HepG2 (cell line): ENCODE data around the gene SPINK9. TPM values are rescaled to one million over a fixed set of nuclear protein-coding genes. Genes with fewer than 3 reads are reported as not detected.

Source experiments
- ATAC-seq: fragments of 200-7000 bp; cut with Tn5 transposase; 3 replicates; pipeline ENCODE4 v1.9.1; 2020; ENCODE audit warnings: mild to moderate bottlenecking, moderate library complexity
- BruUV-seq: library from RNA; stranded (reverse); fragments of 400-500 nt; replicated peaks from 2 replicates; lab custom pipeline; 2021; lab: Mats Ljungman, UMichigan
- CTCF ChIA-PET: fragments of 300-600 bp; formaldehyde crosslinking; extraction: SDS; loops from one replicate; lab custom pipeline; 2021; ENCODE audit warnings: low total read pairs, inconsistent platforms, low intra/inter-chr PET ratio; lab: Yijun Ruan, JAX
- POLR2A ChIA-PET: fragments of 350-600 bp; sonication (Branson Sonifier 250); formaldehyde crosslinking; loops from one replicate; lab custom pipeline; 2020; ENCODE audit warnings: antibody characterized with exemption, inconsistent platforms; lab: Yijun Ruan, JAX
- DNase-seq: peaks from one replicate; pipeline ENCODE4 v3.0.0-alpha.2; 2015; ENCODE audit warnings: low spot score
- FAIRE-seq: peaks from 3 replicates; lab custom pipeline; 2011; peaks lifted over from hg19 to GRCh38; lab: Jason Lieb, UNC
- H2AFZ ChIP-seq: one replicate; pipeline ENCODE4 v1.6.1; 2011; ENCODE audit warnings: low read length, inconsistent platforms
- H3K27ac ChIP-seq: fragments of 300-600 bp; 3 replicates; pipeline ENCODE4 v1.8.0; 2011; ENCODE audit warnings: mixed run types, mild to moderate bottlenecking, mixed read lengths, low read length, inconsistent platforms; ENCODE audit not compliant: insufficient read depth; ENCODE audit errors: extremely low read length
- H3K27me3 ChIP-seq, 2 experiments: fragments of 200-600 bp in 1 of 2; 2 replicates in 1 of 2; 3 replicates in 1 of 2; pipeline versions ENCODE4 v1.6.0 to v1.8.0; 2011; ENCODE audit warnings: low read length in 2 of 2, mild to moderate bottlenecking in 2 of 2, moderate library complexity in 2 of 2, inconsistent platforms in 1 of 2; ENCODE audit not compliant: insufficient read depth in 2 of 2, control insufficient read depth in 1 of 2
- H3K36me3 ChIP-seq, 2 experiments: fragments of 200-600 bp in 1 of 2; replicated peaks in 1 of 2; 2 replicates in 1 of 2; 3 replicates in 1 of 2; pipeline versions ENCODE4 v1.5.1 to v1.8.0; 2011; ENCODE audit warnings: low read length in 2 of 2, inconsistent platforms in 1 of 2; ENCODE audit not compliant: insufficient read depth in 2 of 2, control insufficient read depth in 1 of 2
- H3K4me1 ChIP-seq: 2 replicates; pipeline ENCODE4 v1.5.1; 2012; ENCODE audit warnings: low read length, inconsistent platforms; ENCODE audit not compliant: insufficient read depth
- H3K4me2 ChIP-seq: 2 replicates; pipeline ENCODE4 v1.6.0; 2011; ENCODE audit warnings: low read depth, low read length, inconsistent platforms
- H3K4me3 ChIP-seq, 3 experiments: fragments of 200-600 bp in 1 of 3; sonication (generic), shearing (Covaris generic) in 1 of 3; replicated peaks in 1 of 3; 2 replicates each; pipeline ENCODE4 v1.5.1; 2011 to 2016; ENCODE audit warnings: low read length in 3 of 3, inconsistent platforms in 2 of 3, low read depth in 2 of 3, mild to moderate bottlenecking in 2 of 3, control low read depth in 1 of 3, mixed read lengths in 1 of 3; ENCODE audit not compliant: insufficient read depth in 1 of 3
- H3K79me2 ChIP-seq: one replicate; pipeline ENCODE4 v1.6.1; 2011; ENCODE audit warnings: low read length, inconsistent platforms; ENCODE audit not compliant: insufficient read depth
- H3K9ac ChIP-seq: 2 replicates; pipeline ENCODE4 v1.6.0; 2011; ENCODE audit warnings: mild to moderate bottlenecking, low read depth, low read length, inconsistent platforms; ENCODE audit not compliant: insufficient read depth
- H3K9me3 ChIP-seq: 2 replicates; pipeline ENCODE4 v1.5.1; 2012; ENCODE audit warnings: mild to moderate bottlenecking, low read length
- H4K20me1 ChIP-seq: 2 replicates; pipeline ENCODE4 v1.6.0; 2011; ENCODE audit warnings: inconsistent platforms, mild to moderate bottlenecking, low read length, moderate library complexity; ENCODE audit not compliant: insufficient read depth
- ATAD3A ChIP-seq: sonication (generic); formaldehyde crosslinking; IDR thresholded peaks from 2 replicates; pipeline ENCODE4 v1.4.0; 2020; ENCODE audit warnings: missing genetic modification reagents
- CEBPB ChIP-seq: IDR thresholded peaks from 2 replicates; pipeline ENCODE4 v1.6.1; 2011; ENCODE audit warnings: low read depth, low read length, improper control_type of control experiment, borderline replicate concordance
- CEBPG ChIP-seq: IDR thresholded peaks from 2 replicates; pipeline ENCODE4 v1.6.1; 2016
- GMEB2 ChIP-seq: IDR thresholded peaks from 2 replicates; pipeline ENCODE4 v1.6.1; 2016; ENCODE audit warnings: missing biosample characterization, missing genetic modification reagents, low read depth
- ISX ChIP-seq: sonication (generic); formaldehyde crosslinking; conservative IDR thresholded peaks from 2 replicates; pipeline ENCODE4 v1.5.0; 2020; ENCODE audit warnings: missing genetic modification reagents
- KDM4B ChIP-seq: sonication (generic); formaldehyde crosslinking; IDR thresholded peaks from 2 replicates; pipeline ENCODE4 v1.4.0; 2020; ENCODE audit warnings: missing genetic modification reagents
- KLF13 ChIP-seq: sonication (generic); formaldehyde crosslinking; IDR thresholded peaks from 2 replicates; pipeline ENCODE4 v1.4.0; 2020; ENCODE audit warnings: mild to moderate bottlenecking, missing genetic modification reagents
- NPAS2 ChIP-seq: sonication (generic); formaldehyde crosslinking; IDR thresholded peaks from 2 replicates; pipeline ENCODE4 v1.8.0; 2022; ENCODE audit warnings: mild to moderate bottlenecking, missing genetic modification reagents, borderline replicate concordance
- SAP130 ChIP-seq: IDR thresholded peaks from 2 replicates; pipeline ENCODE4 v1.6.1; 2016; ENCODE audit warnings: low read depth
- TCF7 ChIP-seq: sonication (generic); IDR thresholded peaks from 2 replicates; pipeline ENCODE4 v1.6.1; 2016; ENCODE audit warnings: antibody characterized with exemption, low read depth
- TEAD2 ChIP-seq: sonication (generic); formaldehyde crosslinking; IDR thresholded peaks from 2 replicates; pipeline ENCODE4 v1.9.0; 2021; ENCODE audit warnings: missing genetic modification reagents
- TGIF2 ChIP-seq: IDR thresholded peaks from 2 replicates; pipeline ENCODE4 v1.6.1; 2016; ENCODE audit warnings: control low read depth, missing compliant biosample characterization
- ZBTB7B ChIP-seq: sonication (generic); formaldehyde crosslinking; IDR thresholded peaks from 2 replicates; pipeline ENCODE4 v1.4.0; 2020; ENCODE audit warnings: missing genetic modification reagents
- ZFYVE20 ChIP-seq: sonication (generic); formaldehyde crosslinking; IDR thresholded peaks from 2 replicates; pipeline ENCODE4 v1.8.0; 2023; ENCODE audit warnings: low read depth, mild to moderate bottlenecking, moderate library complexity, missing genetic modification reagents, borderline replicate concordance
- WGBS: methylation state at CpG from one replicate; pipeline ENCODE4 v1.1.6; 2017; ENCODE audit warnings: low lambda C conversion rate; 5-methylcytosine and 5-hydroxymethylcytosine counted together
- in situ Hi-C: cut with HindIII; loops from 2 replicates; pipeline ENCODE4 v1.10.0; 2017; ENCODE audit warnings: low pct_unique_long_range_greater_than_20kb; ENCODE audit not compliant: extremely low pct_ligation_motif_present
- intact Hi-C: fragments of 100-400 bp; cut with micrococcal nuclease; formaldehyde crosslinking; loops from one replicate; pipeline ENCODE4 v1.10.0; 2022; ENCODE audit not compliant: unreplicated experiment
- polyA plus RNA-seq, 8 experiments: library from polyadenylated mRNA; depleted of rRNA in 3 of 8; stranded (reverse) in 7 of 8; unstranded in 1 of 8; fragments of >200 nt; fragmentation: Illumina TruSeq in 4 of 8; extraction: Trizol in 4 of 8; gene quantifications; 2 replicates each; pipeline versions ENCODE4 v1.2.1 to v1.2.3, GENCODE V29; 2011 to 2016; ENCODE audit warnings: low read depth in 4 of 8, missing spikeins in 1 of 8, mixed read lengths in 1 of 8; ENCODE audit not compliant: insufficient read depth in 1 of 8
- total RNA-seq, 5 experiments: library from RNA; depleted of rRNA; stranded (reverse); fragments of >200 nt; fragmentation: Illumina TruSeq; extraction: Trizol; gene quantifications; 2 replicates each; pipeline ENCODE4 v1.2.3, GENCODE V29; 2016; ENCODE audit warnings: low read depth in 1 of 5
- TF ChIP-seq, protein P1 (sequence below): sonication (generic); formaldehyde crosslinking; conservative IDR thresholded peaks from 2 replicates; pipeline ENCODE4 v1.8.0; 2022; ENCODE audit warnings: low read depth, missing genetic modification reagents

SPINK9 gene
- total and polyA plus RNA-seq, 2 of the 13 experiments (the other 11 are each of a cell fraction or from before 2014, with no cell fraction given): not detected

DNA sequence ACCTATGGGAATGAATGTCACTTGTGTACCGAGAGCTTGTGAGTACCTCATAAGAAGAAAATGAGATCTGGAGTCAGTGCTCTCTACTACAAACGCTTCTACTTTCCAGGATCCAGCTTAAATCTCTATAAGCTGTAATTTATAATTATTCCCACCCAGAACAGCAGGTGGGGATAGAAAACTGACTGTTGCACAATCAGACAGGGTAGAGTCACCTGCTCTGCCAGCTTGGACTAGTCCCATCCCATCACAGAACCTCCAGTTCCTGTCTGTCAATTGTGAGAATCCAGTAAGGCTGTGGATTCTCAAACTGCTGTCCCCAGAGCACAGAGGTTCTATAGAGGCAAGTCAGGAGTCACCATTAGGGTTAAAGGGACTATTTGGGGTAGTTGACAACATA lies 21.2 kb upstream of the SPINK9 start:
- BruUV-seq: no TSS peak
- CTCF ChIA-PET: no interaction called here
- Histone ChIP-seq H4K20me1 (no peaks in the 10 kb centered on the region), H3K4me3 (no peak overlapping the region), H3K79me2 (no peaks in the 10 kb centered on the region), H3K4me1 (no peaks in the 10 kb centered on the region), H3K9ac (no peak overlapping the region), H3K27ac (no peak overlapping the region), H3K4me2 (no peak overlapping the region), H3K27me3 (no peaks in the 10 kb centered on the region), H2AFZ (no peak overlapping the region), H3K9me3 (no peaks in the 10 kb centered on the region), H3K36me3 (no peaks in the 10 kb centered on the region)
- FAIRE-seq (no peak), DNase-seq (no peak), ATAC-seq (no peak)
- intact Hi-C loops: no loop called here
- in situ Hi-C loops: no loop called here
- POLR2A ChIA-PET: no interaction called here
- peak; percentile 48 for TF ChIP-seq CEBPG
- peak; percentile 64; the same call in 1 of the 2 replicates for TF ChIP-seq CEBPB
- no peak for TF ChIP-seq TCF7
- 0% methylated on average over 2 of the region's 2 CpGs for WGBS

GRCh38 chr5:148314731-148315130 lies 20.6 kb upstream of the SPINK9 start:
- no peaks in the 10 kb centered on the region for H4K20me1 ChIP-seq
- H3K9me3 ChIP-seq: no peaks in the 10 kb centered on the region
- no peaks in the 10 kb centered on the region for H3K4me1 ChIP-seq
- intact Hi-C loops (no loop called here), in situ Hi-C loops (no loop called here)
- no peak overlapping the region for H2AFZ ChIP-seq
- CTCF ChIA-PET: no interaction called here
- BruUV-seq: no TSS peak
- H3K79me2 ChIP-seq: no peaks in the 10 kb centered on the region
- no peak for FAIRE-seq
- H3K27me3 ChIP-seq: no peaks in the 10 kb centered on the region
- no peak for ATAC-seq
- no peaks in the 10 kb centered on the region for H3K36me3 ChIP-seq
- H3K4me2 ChIP-seq: no peak overlapping the region
- H3K27ac ChIP-seq: no peak overlapping the region
- no peak overlapping the region for H3K4me3 ChIP-seq
- DNase-seq: no peak
- 3% methylated on average over 4 of the region's 4 CpGs for WGBS
- no peak overlapping the region for H3K9ac ChIP-seq
- POLR2A ChIA-PET: no interaction called here
- TF ChIP-seq ISX (CRISPR knock-in tag) (no peak), ZFYVE20 (CRISPR knock-in tag) (no peak), GMEB2 (CRISPR knock-in tag) (no peak), NPAS2 (CRISPR knock-in tag) (no peak), TGIF2 (no peak), SAP130 (no peak), ZBTB7B (no peak), KDM4B (CRISPR knock-in tag) (no peak), ATAD3A (CRISPR knock-in tag) (no peak), KLF13 (CRISPR knock-in tag) (no peak), TEAD2 (no peak)
- TF ChIP-seq, protein P1, sequence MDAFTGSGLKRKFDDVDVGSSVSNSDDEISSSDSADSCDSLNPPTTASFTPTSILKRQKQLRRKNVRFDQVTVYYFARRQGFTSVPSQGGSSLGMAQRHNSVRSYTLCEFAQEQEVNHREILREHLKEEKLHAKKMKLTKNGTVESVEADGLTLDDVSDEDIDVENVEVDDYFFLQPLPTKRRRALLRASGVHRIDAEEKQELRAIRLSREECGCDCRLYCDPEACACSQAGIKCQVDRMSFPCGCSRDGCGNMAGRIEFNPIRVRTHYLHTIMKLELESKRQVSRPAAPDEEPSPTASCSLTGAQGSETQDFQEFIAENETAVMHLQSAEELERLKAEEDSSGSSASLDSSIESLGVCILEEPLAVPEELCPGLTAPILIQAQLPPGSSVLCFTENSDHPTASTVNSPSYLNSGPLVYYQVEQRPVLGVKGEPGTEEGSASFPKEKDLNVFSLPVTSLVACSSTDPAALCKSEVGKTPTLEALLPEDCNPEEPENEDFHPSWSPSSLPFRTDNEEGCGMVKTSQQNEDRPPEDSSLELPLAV (CRISPR knock-in tag): no peak
